HepG2 (cell line): ENCODE measurements around the gene TBX3. TPM values are rescaled to one million over a fixed set of nuclear protein-coding genes. Genes with fewer than 3 reads are reported as not detected.

Experiments used
- CCDC6 ChIP-seq: sonication (generic); formaldehyde crosslinking; IDR thresholded peaks from 2 replicates; pipeline ENCODE4 v1.8.1; 2022; ENCODE audit warnings: mild to moderate bottlenecking, missing genetic modification reagents, moderate library complexity
- MED8 ChIP-seq: sonication (generic); formaldehyde crosslinking; IDR thresholded peaks from 2 replicates; pipeline ENCODE4 v1.8.1; 2023; ENCODE audit warnings: mild to moderate bottlenecking, missing genetic modification reagents; ENCODE audit not compliant: insufficient replicate concordance
- MLLT10 ChIP-seq: sonication (generic); formaldehyde crosslinking; IDR thresholded peaks from 2 replicates; pipeline ENCODE4 v1.4.0; 2020; ENCODE audit warnings: missing genetic modification reagents
- RARA ChIP-seq: IDR thresholded peaks from 2 replicates; pipeline ENCODE4 v1.6.1; 2016; ENCODE audit warnings: missing genetic modification reagents, missing compliant biosample characterization
- SKI ChIP-seq: fragments of 450-650 bp; IDR thresholded peaks from one replicate; pipeline ENCODE4 v1.6.1; 2018; ENCODE audit warnings: mild to moderate bottlenecking; ENCODE audit not compliant: partially characterized antibody
- ZIK1 ChIP-seq: sonication (generic); formaldehyde crosslinking; IDR thresholded peaks from 2 replicates; pipeline ENCODE4 v1.5.0; 2020; ENCODE audit warnings: mild to moderate bottlenecking, low read depth, missing genetic modification reagents, borderline replicate concordance
- ZNF441 ChIP-seq: sonication (generic); formaldehyde crosslinking; IDR thresholded peaks from 2 replicates; pipeline ENCODE4 v1.7.0; 2021; ENCODE audit warnings: missing genetic modification reagents, borderline replicate concordance
- ZNF572 ChIP-seq: sonication (generic); formaldehyde crosslinking; IDR thresholded peaks from 2 replicates; pipeline ENCODE4 v1.5.1; 2020; ENCODE audit warnings: mild to moderate bottlenecking, missing genetic modification reagents
- ZNF709 ChIP-seq: sonication (generic); formaldehyde crosslinking; IDR thresholded peaks from 2 replicates; pipeline ENCODE4 v1.5.0; 2020; ENCODE audit warnings: mild to moderate bottlenecking, missing genetic modification reagents
- ZNF792 ChIP-seq: IDR thresholded peaks from 2 replicates; pipeline ENCODE4 v1.6.1; 2016
- polyA plus RNA-seq, 8 experiments: library from polyadenylated mRNA; depleted of rRNA in 3 of 8; stranded (reverse) in 7 of 8; unstranded in 1 of 8; fragments of >200 nt; fragmentation: Illumina TruSeq in 4 of 8; extraction: Trizol in 4 of 8; gene quantifications; 2 replicates each; pipeline versions ENCODE4 v1.2.1 to v1.2.3, GENCODE V29; 2011 to 2016; ENCODE audit warnings: low read depth in 4 of 8, missing spikeins in 1 of 8, mixed read lengths in 1 of 8; ENCODE audit not compliant: insufficient read depth in 1 of 8
- total RNA-seq, 5 experiments: library from RNA; depleted of rRNA; stranded (reverse); fragments of >200 nt; fragmentation: Illumina TruSeq; extraction: Trizol; gene quantifications; 2 replicates each; pipeline ENCODE4 v1.2.3, GENCODE V29; 2016; ENCODE audit warnings: low read depth in 1 of 5
- TF ChIP-seq, protein P1 (sequence below): sonication (generic); formaldehyde crosslinking; IDR thresholded peaks from 2 replicates; pipeline ENCODE4 v1.4.0; 2020; ENCODE audit warnings: missing genetic modification reagents, borderline replicate concordance
- TF ChIP-seq, protein P2 (sequence below): sonication (generic); formaldehyde crosslinking; IDR thresholded peaks from 2 replicates; pipeline ENCODE4 v1.4.0; 2020; ENCODE audit warnings: mild to moderate bottlenecking, low read depth, missing genetic modification reagents
- TF ChIP-seq, protein P3 (sequence below): fragments of 450-650 bp; IDR thresholded peaks from 2 replicates; pipeline ENCODE4 v1.6.1; 2017
- TF ChIP-seq, protein P4 (sequence below): sonication (generic); formaldehyde crosslinking; IDR thresholded peaks from 2 replicates; pipeline ENCODE4 v1.8.0; 2022; ENCODE audit warnings: mild to moderate bottlenecking, missing genetic modification reagents, moderate library complexity
- TF ChIP-seq, protein P5 (sequence below): sonication (generic); formaldehyde crosslinking; IDR thresholded peaks from 2 replicates; pipeline ENCODE4 v1.4.0; 2020; ENCODE audit warnings: mild to moderate bottlenecking, missing genetic modification reagents, borderline replicate concordance

TBX3 gene
- total and polyA plus RNA-seq, 2 of the 13 experiments (the other 11 are each of a cell fraction or from before 2014, with no cell fraction given) = 27.1 to 42.4 TPM

DNA sequence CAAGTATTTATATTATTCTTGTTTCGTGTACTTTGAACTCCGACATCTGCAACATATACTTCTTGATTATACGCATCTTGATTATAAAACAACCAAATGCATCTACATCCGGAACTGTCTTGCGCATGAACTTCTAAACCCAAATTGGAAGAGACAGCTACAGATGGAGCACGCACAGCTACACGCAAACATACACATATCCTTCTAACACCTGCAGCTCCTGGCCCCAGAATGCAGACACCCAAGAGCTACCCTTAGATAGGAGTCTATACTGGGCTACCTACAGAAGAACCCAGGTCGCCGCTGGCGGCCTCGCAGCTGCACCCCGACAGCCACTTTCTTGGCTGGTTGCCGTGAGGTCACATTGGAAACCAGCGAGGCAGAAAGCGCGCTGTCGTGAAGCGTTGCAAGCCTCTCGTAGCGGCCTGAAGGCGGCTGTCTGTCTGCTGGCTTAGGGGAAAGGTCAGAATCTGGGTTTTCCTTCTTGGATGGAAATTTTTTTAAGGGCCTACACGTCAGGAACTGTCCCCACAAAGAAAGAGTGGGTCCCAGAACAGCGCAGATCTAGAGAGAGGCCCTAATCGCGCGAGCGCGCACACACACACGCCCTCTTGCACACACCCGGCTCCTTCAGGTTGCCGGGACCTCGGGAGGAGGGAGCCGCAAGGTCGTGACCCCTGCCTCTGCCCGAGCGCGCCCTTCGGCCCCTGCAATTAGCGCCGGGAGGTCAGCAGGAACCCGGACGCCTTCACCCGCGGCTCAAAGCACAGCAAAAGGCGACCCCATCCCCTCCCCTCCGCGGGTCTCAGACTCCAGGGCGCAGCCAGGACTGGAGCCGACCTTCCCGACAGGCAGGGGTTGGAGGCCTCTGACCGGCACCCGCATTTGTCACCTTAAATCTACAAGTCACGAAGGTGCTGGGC lies 17.0 kb downstream of the TBX3 start (continued):
- TF ChIP-seq, protein P1, sequence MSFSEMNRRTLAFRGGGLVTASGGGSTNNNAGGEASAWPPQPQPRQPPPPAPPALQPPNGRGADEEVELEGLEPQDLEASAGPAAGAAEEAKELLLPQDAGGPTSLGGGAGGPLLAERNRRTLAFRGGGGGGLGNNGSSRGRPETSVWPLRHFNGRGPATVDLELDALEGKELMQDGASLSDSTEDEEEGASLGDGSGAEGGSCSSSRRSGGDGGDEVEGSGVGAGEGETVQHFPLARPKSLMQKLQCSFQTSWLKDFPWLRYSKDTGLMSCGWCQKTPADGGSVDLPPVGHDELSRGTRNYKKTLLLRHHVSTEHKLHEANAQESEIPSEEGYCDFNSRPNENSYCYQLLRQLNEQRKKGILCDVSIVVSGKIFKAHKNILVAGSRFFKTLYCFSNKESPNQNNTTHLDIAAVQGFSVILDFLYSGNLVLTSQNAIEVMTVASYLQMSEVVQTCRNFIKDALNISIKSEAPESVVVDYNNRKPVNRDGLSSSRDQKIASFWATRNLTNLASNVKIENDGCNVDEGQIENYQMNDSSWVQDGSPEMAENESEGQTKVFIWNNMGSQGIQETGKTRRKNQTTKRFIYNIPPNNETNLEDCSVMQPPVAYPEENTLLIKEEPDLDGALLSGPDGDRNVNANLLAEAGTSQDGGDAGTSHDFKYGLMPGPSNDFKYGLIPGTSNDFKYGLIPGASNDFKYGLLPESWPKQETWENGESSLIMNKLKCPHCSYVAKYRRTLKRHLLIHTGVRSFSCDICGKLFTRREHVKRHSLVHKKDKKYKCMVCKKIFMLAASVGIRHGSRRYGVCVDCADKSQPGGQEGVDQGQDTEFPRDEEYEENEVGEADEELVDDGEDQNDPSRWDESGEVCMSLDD (CRISPR knock-in tag) = no peak
- TF ChIP-seq ZNF792 (CRISPR knock-in tag) = no peak
- TF ChIP-seq ZNF572 (CRISPR knock-in tag) = no peak
- peak; percentile 78 for TF ChIP-seq RARA (CRISPR knock-in tag)
- TF ChIP-seq ZNF441 = no peak
- TF ChIP-seq SKI = peak; percentile 9
- no peak for TF ChIP-seq ZIK1 (CRISPR knock-in tag)
- TF ChIP-seq CCDC6 = peak; percentile 28; the same call in 1 of the 2 replicates
- no peak for TF ChIP-seq ZNF709 (CRISPR knock-in tag)
- TF ChIP-seq, protein P2, sequence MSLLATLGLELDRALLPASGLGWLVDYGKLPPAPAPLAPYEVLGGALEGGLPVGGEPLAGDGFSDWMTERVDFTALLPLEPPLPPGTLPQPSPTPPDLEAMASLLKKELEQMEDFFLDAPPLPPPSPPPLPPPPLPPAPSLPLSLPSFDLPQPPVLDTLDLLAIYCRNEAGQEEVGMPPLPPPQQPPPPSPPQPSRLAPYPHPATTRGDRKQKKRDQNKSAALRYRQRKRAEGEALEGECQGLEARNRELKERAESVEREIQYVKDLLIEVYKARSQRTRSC = no peak
- TF ChIP-seq, protein P3, sequence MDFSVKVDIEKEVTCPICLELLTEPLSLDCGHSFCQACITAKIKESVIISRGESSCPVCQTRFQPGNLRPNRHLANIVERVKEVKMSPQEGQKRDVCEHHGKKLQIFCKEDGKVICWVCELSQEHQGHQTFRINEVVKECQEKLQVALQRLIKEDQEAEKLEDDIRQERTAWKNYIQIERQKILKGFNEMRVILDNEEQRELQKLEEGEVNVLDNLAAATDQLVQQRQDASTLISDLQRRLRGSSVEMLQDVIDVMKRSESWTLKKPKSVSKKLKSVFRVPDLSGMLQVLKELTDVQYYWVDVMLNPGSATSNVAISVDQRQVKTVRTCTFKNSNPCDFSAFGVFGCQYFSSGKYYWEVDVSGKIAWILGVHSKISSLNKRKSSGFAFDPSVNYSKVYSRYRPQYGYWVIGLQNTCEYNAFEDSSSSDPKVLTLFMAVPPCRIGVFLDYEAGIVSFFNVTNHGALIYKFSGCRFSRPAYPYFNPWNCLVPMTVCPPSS = no peak
- TF ChIP-seq, protein P4, sequence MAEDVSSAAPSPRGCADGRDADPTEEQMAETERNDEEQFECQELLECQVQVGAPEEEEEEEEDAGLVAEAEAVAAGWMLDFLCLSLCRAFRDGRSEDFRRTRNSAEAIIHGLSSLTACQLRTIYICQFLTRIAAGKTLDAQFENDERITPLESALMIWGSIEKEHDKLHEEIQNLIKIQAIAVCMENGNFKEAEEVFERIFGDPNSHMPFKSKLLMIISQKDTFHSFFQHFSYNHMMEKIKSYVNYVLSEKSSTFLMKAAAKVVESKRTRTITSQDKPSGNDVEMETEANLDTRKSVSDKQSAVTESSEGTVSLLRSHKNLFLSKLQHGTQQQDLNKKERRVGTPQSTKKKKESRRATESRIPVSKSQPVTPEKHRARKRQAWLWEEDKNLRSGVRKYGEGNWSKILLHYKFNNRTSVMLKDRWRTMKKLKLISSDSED (CRISPR knock-in tag) = no peak
- no peak for TF ChIP-seq MLLT10 (CRISPR knock-in tag)
- no peak for TF ChIP-seq MED8
- TF ChIP-seq, protein P5, sequence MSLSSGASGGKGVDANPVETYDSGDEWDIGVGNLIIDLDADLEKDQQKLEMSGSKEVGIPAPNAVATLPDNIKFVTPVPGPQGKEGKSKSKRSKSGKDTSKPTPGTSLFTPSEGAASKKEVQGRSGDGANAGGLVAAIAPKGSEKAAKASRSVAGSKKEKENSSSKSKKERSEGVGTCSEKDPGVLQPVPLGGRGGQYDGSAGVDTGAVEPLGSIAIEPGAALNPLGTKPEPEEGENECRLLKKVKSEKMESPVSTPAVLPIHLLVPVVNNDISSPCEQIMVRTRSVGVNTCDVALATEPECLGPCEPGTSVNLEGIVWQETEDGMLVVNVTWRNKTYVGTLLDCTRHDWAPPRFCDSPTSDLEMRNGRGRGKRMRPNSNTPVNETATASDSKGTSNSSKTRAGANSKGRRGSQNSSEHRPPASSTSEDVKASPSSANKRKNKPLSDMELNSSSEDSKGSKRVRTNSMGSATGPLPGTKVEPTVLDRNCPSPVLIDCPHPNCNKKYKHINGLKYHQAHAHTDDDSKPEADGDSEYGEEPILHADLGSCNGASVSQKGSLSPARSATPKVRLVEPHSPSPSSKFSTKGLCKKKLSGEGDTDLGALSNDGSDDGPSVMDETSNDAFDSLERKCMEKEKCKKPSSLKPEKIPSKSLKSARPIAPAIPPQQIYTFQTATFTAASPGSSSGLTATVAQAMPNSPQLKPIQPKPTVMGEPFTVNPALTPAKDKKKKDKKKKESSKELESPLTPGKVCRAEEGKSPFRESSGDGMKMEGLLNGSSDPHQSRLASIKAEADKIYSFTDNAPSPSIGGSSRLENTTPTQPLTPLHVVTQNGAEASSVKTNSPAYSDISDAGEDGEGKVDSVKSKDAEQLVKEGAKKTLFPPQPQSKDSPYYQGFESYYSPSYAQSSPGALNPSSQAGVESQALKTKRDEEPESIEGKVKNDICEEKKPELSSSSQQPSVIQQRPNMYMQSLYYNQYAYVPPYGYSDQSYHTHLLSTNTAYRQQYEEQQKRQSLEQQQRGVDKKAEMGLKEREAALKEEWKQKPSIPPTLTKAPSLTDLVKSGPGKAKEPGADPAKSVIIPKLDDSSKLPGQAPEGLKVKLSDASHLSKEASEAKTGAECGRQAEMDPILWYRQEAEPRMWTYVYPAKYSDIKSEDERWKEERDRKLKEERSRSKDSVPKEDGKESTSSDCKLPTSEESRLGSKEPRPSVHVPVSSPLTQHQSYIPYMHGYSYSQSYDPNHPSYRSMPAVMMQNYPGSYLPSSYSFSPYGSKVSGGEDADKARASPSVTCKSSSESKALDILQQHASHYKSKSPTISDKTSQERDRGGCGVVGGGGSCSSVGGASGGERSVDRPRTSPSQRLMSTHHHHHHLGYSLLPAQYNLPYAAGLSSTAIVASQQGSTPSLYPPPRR = 0 out of 2 replicates have a peak, but pooled peaks have one; percentile 22
